Activated naive CD4-positive, alpha-beta T cell treated with Interleukin-2 at 50 U/mL for 16 hours (primary cell): Measurements from ENCODE around the gene SLC25A18.
"Not testable (repeated sequence)": the region's sequence is repeated elsewhere in the genome, so short reads cannot be mapped to it uniquely, and the experiment has no call there.

Experiments used
- DNase-seq: peaks from one replicate; pipeline ENCODE4 v3.0.0-alpha.2; 2020

Gene SLC25A18, protein sequence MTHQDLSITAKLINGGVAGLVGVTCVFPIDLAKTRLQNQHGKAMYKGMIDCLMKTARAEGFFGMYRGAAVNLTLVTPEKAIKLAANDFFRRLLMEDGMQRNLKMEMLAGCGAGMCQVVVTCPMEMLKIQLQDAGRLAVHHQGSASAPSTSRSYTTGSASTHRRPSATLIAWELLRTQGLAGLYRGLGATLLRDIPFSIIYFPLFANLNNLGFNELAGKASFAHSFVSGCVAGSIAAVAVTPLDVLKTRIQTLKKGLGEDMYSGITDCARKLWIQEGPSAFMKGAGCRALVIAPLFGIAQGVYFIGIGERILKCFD

DNA sequence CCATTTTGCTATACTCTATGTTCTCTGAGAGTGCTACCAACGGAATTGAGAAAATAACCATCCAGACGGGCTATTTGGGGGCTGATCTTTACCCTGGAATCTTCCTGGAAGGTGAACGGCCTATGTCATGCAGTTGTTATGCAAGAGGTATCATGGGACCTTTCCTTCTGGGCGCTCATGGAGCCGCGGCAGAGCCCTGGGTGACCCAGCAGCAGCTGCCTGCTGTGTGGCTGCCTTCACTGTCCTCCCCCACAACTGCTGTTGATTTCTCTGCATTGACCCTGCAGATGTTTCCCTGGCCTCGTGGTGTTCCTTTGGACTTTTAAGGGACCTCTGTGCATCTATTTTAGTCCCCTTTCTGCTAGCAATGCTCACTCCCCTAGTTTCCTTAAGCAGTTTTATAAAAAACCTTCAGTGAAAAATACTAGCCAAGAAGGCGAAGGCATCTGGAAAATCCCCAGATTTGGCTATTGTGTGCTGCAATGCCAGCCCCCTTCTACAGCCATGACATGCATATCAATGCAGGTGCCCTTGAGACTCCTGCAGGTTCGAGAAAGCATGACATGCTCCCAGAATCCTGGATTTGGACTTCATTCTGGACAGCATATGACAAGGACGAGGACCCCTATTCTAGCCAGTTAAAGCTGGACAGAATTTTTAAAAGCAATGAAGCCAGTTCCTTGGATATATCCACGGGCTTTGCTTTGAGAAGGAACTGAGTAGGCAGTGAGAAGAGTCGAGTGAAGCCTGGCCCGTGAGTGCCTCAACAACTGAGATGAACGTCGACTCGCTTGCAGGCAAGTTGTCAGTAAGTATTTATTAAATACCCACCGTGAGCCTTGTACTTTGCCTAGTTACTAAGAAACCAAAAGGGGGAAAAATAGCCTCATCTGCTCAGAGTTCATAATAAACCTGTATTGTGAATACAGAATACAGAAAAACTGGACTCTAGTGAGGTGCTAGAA lies at the start of gene SLC25A18:
Gene SLC25A18 (plus strand): TSS at position 593 of the 965 bp plus-strand sequence. CDS start 16,447 bp downstream, outside the sequence.
- no peak for DNase-seq

DNA sequence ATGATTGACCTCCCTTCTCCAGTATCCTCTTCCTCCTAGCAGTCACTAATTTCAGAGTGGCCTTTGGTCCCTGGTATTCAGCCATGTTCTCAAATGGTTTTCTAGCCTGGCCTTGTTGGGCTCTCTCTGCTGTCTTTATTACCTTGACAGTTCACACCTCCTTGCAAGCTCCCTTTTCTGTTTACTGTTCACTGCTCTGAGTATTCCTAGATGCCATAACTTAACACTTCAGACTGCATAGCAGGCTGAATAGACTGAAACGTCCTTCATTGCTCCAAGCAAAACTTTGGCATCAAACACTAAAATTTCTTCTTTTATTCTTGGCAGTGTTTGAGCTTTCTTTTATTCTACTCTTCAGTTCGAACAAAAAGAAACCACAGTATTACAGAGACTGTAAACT lies 49.7 kb upstream of the SLC25A18 start:
- DNase-seq = no peak

DNA sequence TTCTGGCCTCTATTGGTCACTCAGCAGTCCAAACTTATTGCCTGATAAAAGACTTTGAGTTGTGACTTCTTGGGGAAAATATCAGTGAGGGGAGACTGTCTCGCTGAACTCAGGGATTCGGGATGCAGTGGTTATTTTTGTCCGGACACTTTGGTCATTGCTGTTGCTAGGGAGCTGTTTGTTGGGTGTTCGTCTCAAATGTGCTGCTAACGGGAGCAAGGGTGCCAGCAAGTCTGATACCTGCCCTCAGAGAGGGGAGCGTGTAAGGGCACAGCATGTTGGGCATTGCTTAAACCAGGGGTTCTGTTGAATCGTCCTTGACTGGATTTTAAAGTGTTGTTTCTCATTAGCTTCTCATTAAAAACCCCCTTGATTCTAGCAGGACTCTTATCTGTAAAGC lies 49.2 kb upstream of the SLC25A18 start:
- DNase-seq = no peak

DNA sequence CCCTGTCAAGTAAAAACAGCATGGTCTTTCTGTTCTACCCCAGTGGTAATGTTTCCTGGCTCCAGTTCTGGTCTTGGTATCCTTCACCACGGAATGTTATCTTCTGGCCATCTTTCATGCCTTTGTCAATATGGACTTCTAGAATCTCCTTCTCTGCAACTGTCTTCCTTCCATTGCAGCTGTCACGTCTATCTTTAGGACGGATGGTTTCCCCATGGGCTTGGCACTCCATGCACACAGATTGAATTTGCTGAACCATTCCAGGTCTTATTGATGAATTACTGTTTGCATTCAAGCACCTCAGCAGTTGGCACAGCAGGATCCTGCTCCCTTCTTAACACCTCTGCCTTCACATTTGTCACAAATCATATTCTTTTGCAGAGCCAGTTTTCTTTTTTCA lies 44.9 kb upstream of the SLC25A18 start:
- DNase-seq = no peak

DNA sequence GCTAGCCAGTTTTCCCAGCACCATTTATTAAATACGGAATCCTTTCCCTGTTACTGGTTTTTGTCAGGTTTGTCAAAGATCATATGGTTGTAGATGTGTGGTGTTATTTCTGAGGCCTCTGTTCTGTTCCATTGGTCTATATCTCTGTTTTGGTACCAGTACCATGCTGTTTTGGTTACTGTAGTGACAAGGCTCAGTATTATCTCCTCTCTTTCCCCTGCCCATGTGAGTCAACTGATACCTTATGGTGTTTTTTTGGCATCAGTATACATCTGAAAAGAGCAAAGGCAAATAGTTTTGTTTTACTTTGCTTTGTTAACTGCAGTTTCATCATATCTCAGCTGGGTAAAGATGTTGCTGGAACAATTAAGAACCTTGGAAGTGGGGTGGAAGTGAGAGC lies 41.3 kb upstream of the SLC25A18 start:
- not testable (repeated sequence) for DNase-seq

DNA sequence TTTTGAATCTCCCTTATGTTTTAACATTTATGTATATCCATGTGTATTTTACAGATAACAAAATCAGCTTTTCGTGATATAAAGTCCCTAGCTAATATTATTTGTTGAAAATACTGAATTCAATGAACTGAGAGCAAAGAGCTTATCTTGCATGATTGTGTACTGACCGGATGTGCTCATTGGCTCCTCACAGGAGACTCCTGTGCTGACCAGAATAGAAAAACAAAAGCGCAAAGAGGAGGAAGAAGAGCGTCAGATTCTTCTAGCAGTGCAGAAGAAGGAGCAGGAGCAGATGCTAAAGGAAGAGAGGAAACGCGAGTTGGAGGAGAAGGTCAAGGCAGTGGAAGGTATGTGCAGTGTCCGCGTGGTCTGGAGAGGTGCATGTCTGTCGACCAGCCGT lies 39.4 kb upstream of the SLC25A18 start:
- DNase-seq = no peak

DNA sequence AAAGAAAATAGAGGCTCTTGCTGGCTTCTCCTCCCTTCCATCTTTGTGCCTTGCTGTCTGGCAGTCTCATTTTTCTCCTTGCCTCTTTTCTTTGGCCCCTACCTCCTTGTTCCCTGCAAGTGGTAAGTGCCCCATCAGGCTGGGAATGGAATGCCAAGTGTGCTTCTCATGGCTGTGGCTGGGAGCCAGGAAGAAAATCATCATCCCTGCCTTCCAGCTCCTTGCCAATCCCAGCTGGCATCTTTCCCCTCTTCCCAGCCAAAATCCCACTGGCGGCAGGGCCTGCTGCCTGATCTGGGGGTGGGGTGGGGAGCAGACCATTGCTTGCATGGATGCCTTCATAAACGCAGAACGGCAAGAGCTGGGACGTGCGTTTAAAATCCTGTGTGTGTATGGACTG lies 27.0 kb upstream of the SLC25A18 start:
- no peak for DNase-seq

DNA sequence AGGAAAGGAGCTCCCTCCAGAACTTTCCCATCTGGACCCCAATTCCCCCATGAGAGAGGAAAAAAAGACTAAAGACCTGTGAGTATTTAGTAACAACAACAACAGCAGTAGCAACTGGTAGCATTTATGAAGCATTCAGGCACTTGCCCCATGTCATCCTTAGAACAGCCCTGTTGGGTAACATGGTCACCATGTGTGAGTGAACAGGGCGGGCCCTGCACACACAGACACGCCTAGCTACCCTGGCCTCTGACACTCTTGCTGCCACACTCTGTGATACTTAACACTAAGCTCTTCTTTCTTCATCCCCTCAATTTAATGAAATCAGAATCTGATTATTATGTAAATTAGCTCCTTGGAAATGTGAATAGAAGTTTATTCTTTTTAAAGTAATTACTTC lies 26.1 kb upstream of the SLC25A18 start:
- no peak for DNase-seq

DNA sequence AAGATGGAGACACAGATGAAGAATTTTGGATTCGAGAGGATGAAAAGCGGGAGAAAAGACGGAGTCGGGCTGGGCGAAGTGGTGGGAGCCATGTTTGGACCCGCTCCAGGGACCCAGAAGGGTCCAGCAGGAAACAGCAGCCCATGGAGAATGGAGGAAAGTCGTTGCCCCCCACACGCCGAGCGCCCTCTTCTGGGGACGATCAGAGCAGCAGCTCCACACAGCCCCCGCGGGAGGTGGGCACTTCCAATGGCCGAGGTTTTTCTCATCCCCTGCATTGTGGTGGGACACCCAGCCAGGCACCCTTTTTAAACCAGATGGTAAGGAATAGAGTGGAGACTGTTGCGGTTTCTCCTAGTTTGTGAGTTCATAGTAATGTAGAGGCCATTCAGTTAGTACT lies 22.8 kb upstream of the SLC25A18 start:
- DNase-seq = no peak

DNA sequence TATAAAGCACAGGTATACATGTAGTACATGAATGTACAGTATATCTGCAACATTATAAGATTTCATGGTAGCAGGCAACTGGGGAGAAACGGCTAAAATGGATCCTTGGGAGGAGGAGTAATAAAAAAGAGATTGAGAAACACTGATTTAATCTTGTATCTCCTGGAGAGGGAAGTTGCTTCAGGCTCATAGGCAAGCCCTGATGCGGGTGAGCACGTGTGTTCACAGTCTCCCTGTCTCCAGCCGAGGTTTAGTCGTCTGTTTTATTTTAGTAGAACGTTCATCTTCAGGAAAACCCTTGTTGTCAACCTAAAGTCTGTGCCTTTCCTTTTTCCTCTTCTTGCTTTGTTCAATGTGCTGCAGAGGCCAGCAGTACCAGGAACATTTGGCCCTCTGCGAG lies 21.8 kb upstream of the SLC25A18 start:
- DNase-seq = no peak

DNA sequence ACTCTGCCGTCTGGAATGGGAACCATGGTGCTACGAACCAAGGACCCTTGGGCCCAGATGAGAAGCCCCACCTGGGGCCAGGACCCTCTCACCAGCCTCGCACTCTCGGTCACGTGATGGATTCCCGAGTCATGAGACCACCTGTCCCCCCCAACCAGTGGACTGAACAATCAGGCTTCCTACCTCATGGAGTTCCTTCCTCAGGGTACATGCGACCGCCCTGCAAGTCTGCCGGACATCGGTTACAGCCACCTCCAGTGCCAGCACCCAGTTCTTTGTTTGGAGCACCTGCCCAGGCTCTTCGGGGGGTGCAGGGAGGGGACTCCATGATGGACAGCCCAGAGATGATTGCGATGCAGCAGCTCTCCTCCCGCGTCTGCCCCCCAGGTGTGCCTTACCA lies 20.8 kb upstream of the SLC25A18 start:
- DNase-seq = no peak

DNA sequence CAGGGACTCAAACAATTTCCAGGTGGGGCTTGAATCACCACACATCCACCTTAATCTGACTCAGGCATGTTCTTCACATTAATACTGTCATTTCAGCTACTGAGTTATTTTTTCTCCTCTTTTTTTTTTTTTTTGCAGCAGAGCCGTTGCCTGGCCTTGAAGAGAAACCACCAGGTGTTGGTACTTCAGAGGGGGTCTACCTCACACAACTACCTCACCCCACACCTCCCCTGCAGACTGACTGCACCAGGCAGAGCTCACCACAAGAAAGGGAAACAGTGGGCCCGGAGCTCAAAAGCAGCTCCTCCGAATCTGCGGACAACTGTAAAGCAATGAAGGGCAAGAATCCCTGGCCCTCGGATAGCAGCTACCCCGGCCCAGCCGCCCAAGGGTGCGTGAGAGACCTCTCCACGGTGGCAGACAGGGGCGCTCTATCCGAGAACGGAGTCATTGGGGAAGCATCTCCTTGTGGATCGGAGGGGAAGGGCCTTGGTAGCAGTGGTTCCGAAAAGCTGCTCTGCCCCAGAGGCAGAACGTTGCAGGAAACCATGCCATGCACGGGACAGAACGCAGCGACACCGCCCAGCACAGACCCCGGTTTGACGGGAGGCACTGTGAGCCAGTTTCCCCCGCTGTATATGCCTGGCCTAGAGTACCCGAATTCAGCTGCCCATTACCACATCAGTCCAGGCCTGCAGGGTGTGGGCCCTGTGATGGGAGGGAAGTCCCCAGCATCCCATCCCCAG lies 15.1 kb upstream of the SLC25A18 start:
- no peak for DNase-seq

DNA sequence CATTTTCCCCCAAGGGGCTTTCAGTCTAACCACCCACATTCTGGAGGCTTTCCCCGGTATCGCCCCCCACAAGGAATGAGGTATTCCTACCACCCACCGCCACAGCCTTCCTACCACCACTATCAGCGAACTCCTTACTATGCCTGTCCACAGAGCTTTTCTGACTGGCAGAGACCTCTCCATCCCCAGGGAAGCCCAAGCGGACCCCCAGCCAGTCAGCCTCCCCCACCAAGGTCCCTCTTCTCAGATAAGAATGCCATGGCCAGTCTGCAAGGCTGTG lies 14.6 kb upstream of the SLC25A18 start:
- no peak for DNase-seq

DNA sequence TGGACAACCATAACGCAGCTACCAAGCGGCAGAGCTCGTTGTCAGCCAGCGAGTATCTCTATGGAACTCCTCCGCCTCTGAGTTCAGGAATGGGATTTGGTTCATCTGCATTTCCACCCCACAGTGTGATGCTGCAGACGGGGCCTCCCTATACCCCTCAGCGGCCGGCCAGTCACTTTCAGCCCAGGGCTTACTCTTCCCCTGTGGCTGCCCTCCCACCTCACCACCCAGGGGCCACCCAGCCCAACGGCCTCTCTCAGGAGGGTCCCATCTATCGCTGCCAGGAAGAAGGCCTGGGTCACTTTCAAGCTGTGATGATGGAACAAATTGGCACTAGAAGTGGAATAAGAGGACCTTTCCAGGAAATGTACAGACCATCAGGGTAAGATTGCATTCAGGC lies 14.1 kb upstream of the SLC25A18 start:
- DNase-seq = no peak

DNA sequence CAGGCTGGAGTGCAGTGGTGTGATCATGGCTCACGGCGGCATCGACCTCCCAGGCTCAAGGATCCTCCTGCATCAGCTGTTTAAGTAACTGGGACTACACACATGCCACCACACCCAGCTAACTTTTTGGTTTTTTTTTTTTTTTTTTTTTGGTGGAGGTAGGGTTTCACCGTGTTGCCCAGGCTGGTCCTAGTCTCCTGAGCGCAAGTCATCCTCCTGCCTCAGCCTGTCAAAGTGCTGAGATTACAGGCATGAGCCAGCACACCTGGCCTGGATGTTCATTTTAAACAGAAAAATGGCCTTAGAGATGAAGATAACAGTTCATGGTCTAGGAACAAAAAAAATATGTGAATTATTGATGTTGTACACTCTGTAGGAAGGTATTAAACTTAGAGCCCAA lies 13.6 kb upstream of the SLC25A18 start:
- no peak for DNase-seq

DNA sequence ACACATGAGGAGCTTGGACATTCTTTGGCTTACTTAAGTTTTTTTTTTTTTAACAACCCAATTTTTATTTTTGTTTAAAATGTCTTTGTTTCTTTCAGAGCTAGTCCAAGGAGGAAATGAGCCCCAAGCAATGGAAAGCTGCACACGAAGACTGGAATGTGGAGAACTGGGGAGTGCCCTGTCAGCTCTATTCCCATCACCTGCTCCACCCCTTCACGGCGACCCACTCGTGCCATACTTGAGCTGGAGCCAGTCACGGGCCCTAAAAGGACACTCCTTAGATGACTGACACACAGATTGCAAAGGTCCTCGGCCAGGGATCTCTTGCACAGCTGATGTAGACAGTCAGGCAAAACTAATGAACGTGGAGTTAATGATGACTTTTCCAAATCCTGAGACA lies 10.6 kb upstream of the SLC25A18 start:
- no peak for DNase-seq

DNA sequence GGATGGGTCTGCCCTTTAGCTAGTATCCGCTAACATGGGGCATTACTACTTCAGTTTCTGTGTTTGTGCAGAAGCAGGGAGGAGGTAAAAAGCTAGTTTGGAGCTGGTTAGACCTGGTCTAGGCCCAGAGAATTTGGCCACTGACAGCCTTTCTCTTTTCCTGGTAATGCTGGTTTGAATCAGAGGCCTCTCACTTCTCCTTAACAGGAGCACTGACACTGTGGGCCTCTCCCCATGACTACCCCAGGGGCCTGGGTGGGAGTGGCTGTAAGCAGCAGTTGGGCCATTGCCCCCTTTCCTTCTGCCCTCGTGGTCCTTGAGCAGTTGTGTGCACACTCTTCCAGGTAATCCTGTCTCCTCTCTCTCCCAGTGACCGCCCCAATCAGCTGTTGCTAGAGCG lies 8.5 kb upstream of the SLC25A18 start:
- DNase-seq = no peak

DNA sequence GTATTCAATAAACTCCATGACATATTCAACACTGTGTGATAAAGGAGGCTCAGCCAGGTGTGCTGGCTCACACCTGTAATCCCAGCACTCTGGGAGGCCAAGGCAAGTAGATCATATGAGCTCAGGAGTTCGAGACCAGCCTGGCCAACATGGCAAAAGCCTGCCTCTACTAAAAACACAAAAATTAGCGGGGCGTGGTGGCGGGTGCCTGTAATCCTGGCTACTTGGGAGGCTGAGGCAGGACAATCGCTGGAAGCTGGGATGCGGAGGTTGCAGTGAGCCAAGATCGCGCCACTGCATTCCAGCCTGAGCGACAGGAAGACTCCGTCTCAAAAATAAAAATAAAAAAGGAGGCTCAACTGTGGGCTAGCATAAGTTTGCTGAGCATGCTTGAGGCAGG lies 4.1 kb upstream of the SLC25A18 start:
- DNase-seq = no peak

DNA sequence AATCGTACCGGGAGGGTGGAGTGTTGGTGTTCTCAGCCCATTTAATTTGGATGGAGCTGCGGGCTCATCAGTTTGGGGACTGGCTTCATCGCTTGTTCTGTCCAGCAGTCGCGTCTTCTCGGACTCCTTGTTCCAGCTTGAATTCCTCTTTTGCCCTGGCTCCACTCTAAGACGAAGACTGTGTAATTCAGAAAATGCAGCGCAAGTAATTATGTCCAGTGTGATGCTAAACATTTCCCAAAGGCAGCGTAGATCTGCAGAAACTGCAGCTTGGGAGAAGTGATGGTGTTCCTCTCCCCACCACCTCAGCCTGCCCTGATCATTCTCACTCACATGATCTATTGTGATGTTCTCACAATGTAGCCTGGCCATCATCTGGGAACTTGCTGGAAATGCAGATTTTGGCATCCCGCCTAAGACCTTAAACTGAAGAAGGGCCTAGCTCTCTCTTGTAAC lies 666 bp downstream of the SLC25A18 start:
- no peak for DNase-seq

DNA sequence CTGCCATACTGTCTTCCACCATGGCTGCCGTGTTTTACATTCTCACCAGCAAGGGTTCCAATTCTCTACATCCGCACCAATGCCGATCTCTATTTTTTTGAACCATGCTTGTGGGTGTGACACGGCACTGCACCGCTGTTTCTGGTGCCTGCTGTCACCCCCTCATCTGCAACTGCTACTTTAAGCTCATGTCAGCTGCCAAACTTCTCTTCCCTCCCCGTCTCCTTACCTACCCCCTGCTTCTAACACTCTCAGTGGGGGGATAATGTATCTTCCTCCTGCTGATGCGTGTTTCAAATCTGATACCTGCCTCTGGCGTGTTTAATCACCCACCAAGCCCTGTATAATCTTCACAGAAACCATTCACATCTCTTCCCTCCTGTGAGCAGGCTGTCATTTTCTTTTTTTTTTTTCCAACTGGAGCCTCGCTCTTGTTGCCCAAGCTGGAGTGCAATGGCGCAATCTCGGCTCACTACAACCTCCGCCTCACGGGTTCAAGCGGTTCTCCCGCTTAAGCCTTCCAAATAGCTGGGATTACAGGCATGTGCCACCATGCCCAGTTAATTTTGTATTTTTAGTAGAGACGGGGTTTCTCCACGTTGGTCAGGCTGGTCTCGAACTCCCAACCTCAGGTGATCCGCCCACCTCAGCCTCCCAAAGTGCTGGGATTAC lies 2.9 kb downstream of the SLC25A18 start:
- not testable (repeated sequence) for DNase-seq

DNA sequence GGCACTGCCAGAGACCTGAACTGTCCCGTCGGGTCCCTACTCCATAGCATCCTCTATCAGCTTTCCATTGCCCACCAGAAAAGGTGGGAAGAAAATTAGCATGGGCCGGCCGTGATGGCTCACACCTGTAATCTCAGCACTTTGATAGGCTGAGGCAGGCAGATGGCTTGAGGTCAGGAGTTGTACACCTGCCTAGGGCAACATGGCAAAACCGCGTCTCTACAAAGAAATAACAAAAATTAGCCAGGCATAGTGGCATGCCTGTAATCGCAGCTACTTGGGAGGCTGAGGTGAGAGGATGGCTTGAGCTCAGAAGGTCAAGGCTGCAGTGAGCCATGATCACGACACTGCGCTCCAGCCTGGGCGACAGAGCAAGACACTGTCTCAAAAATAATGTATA lies 3.5 kb downstream of the SLC25A18 start:
- DNase-seq = no peak

DNA sequence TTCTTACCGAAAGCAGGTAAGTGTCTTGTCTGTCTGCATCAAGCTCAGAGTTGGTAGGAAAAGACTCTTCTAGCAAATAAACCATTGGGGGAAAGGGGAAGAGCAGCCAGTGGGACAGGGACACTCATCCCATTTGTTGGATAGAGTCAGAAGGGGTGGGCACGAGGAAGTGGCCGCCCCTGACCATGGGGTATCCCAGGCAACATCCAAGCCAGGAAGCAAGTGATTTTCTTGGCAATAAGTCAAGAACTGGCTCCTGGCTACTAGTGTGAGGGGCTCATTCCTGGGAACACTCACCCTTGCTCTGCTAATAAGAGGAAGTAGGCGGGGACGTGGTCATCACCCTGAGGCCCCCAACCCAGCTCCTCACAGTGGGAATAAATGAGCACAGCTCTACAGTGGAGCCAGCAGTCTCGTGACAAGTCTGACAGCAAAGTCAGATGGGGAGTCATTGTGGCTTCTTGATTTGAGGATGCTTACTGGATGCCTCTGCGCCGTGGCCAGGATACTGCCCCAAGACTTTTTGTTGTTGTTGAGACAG lies 6.7 kb downstream of the SLC25A18 start:
- DNase-seq = no peak
